G401.6 (cell line): ENCODE data around the gene DNAJC16.
"Not testable (repeated sequence)": the region's sequence is repeated elsewhere in the genome, so short reads cannot be mapped to it uniquely, and the experiment has no call there.

Experiments used
- FAIRE-seq: peaks from 2 replicates; lab custom pipeline; 2012; peaks lifted over from hg19 to GRCh38; lab: Jason Lieb, UNC

DNAJC16 gene

DNA sequence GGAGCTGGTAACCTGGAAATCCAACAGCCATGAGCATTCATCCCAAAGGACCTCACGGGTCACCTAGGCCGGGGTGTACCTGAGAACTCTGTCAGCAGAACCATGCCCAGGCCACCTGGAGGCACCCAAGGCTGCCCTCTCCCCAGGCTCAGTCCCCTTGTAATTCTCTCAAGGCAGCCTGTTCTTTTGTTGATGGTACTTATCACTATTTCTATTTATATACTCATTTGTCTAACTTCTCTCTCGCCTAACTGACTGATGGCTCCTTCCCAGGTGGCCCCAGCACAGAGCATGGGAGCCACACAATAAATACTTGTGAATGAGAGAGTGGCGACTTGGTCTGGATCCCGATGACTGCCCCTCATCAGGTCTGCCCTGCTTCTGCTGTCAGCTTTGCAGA lies 19.4 kb upstream of the DNAJC16 start:
- FAIRE-seq, result no peak

DNA sequence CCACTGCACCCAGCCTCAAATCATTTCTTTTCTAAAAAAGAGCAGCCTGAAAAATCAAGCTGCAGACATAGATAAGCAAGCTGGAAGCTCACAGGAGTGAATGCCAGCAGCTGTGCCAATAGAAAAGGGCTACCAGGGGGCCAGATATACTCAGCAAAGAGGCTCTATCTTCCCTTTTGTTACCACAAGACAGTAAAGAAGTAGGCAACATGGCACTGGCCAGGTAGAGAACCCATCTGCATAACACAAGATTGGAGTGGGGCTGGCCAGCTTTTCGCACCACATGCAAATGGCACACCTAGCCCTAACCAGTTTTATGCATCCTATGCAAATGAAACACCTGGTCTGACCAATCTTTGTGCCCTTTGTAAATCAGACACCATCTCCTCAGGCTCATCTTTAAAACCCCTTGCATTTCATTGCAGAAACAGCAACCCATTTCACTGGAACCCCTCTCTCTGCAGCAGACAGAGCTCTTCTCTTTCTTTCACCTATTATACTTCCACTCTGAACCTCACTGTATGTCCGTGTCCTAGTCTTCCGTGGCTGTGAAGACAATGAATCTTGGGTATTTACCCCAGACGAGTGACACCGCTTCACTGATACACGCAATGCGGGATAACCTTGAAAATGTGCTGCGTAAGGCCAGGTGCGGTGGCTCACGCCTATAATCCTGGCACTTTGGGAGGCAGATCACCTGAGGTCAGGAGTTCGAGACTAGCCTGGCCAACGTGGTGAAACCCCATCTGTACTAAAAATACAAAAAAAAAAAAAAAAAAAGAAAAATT lies 17.8 kb upstream of the DNAJC16 start:
- no peak for FAIRE-seq

DNA sequence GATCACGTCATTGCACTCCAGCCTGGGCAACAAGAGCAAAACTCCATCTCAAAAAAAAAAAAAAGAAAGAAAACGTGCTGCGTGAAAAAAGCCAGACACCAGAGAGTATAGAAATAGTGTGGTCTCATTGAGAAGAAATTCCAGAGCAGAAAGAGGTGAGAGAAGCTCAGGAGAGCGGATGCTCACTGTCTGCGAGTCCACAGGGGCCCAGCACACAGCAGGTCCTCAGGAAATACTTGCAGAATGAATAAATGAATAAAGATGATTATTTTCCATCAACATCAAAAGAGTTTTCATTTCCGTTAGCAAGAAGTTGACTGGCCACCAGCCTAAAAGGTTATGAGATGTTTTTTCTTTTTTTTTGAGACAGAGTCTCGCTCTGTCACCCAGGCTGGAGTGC lies 17.1 kb upstream of the DNAJC16 start:
- no peak for FAIRE-seq

DNA sequence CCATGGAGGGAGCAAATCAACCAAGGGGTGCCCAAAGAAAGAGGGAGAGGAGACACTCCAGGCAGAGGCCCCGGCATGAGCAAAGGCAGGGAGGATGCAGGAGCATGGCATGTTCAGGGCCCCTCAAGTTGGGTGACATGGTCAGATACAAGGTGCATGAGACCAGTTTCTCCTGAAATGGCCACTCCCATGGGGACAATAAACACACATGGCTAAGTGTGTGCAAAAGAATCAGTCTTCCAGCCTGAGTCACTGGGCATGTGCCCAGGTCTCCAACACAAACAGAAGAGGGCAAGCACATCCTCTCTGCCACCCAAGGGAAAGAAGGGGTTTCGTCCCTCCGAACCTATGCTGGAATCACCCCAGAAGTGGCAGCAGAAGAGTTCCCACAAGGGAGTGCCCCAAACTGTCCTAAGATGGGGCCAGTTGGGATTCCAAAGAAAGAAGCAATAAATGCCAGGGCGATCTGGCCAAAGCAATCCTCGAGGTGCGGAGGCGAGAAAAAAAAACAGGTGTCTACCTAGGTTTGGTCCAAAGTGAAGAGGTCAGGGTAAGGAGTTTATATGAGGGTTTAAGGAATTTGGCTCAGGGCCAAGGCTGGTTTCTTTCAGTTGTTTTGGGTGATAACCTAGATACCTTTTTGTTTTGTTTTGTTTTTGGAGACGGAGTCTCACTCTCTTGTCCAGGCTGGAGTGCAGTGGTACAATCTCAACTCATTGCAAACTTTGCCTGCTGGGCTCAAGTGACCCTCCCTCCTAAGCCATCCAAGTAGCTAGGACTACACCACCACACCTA lies 15.8 kb upstream of the DNAJC16 start:
- FAIRE-seq, result no peak

DNA sequence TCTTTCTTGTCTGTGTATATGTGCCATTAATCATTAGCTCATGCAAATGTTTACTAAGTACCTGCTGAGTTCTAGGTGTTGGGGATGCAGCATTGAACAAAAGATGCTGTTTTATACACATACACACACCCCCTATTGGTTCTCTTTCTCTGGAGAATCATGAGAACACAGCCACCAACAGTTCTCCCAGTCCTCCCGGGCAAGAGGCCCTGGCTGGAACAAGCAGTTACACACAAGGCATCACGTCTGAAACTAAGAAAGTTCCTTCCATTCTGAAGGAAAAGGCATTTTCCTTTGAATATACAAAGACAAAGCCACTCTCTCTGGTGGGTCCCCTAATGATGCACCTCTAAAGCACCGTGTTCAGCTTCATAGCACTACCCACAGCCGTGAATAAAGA lies 13.5 kb upstream of the DNAJC16 start:
- FAIRE-seq, result no peak

DNA sequence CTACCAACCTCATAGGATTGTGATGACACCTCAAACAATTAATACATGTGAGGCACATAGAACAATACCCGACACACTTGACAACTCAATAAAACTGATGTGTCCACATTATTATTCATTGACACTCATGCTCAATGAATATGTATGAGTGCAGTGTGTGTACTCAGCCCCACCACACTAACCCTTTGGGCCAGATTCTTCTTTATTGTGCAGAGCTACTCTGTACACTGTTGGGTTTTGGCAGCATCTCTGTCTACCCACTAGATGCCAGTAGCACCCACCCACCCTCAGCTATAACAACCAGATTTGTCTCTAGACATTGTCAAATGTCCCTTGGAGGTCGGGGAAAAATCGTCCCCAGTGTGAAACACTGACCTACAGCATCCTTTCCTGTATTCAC lies 12.7 kb upstream of the DNAJC16 start:
- FAIRE-seq, result no peak

DNA sequence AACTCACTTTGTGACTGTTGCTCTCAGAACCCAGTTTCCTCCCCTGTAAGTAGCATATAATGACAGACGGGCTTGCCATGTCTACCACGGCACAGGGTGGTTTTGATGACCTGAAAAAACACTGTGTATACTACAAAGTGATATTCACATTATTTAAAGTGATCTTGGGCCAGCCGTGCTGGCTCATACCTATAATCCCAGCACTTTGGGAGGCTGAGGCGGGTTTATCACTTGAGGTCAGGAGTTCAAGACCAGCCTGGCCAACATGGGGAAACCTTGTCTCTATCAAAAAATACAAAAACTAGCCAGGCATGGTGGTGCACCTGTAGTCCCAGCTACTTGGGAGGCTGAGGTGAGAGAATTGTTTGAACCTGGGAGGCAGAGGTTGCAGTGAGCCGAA lies 12.1 kb upstream of the DNAJC16 start:
- not testable (repeated sequence) for FAIRE-seq

DNA sequence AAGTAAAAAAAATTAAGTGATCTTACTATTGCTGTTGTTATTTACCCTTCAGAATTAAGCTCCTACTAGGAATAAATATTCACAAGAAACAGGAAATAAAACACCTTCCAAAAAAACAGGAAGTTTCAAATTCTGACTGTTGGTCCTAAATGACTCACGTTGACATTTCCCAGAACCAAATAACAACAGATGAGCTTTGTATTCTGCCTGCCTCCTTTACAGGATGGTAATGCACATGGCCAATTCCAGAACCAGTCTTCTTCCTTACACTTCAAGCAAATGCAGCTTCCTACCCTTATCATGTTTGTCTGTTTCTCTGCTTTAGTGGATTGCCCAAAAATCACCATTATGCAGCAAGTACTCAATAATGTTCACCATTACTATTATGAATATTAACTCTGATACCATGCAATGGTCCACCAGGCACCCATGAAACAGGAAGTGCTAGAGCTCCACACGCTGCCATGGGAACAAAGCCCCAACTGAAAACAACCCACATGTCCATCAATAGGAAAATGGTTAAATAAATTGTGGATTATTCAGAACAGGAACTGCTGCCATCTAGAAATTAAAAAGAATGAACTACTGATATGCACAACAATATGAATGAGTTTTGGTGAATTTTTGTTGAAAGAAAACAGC lies 11.5 kb upstream of the DNAJC16 start:
- FAIRE-seq, result no peak

DNA sequence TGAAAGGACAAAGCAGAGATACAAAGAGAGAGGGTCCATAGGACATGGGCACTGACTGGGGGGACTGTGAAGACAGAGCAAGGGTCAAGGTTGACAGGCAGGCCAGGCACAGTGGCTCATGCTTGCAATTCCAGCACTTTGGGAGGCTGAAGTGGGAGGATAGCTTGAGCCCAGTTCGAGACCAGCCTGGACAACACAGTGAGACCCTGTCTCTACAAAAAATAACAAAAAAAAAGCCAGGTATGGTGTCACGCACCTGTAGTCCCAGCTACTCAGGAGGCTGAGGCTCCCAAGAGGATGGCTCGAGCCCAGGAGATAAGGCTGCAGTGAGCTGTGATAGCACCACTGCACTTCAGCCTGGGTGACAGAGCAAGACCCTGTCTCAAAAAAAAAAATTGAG lies 7.0 kb upstream of the DNAJC16 start:
- FAIRE-seq, result no peak

DNA sequence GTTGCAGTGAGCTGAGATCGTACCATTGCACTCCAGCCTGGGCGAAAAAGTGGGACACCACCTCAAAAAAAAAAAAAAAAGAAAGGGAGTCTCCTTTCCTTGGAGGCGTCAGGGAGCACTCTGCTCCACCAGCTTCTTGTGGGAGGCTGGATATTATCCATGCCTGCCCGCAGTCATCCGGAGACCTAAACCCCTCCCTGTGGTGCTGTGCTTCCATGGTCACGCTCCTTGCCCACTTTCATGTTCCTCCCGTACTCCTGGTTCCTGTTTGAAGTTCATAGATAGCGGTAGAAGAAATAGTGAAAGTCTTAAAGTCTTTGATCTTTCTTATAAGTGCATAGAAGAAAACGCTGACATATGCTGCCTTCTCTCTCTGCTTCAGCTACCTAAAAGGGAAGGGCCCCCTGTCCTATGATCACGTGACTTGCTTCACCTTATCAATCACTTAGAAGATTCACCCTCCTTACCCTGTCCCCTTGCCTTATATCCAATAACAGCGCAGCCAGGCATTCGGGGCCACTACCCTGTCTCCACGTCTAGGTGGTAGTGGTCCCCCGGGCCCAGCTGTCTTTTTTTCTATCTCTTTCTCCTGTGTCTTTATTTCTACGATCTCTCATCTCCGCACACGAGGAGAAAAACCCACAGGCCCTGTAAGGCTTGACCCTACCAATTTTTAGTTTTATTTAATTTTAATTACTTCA lies 5.3 kb upstream of the DNAJC16 start:
- not testable (repeated sequence) for FAIRE-seq

DNA sequence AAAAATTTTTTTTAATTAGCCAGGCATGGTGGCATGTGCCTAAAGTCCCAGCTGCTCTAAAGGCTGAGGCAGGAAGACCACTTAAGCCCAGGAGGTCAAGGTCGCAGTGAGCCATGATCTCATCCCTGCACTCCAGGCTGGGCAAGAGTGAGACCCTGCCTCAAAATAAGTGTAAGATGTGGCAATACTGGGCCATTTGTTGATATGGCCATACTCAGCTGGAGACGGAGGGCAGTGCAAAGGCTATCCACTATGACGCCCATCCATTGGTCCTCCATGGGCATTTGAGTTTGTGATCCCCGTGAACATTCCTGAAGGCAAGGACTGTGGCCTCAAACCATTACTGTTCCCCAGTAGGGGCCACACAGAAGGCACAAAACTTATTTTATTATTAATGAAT lies 4.1 kb upstream of the DNAJC16 start:
- no peak for FAIRE-seq

DNA sequence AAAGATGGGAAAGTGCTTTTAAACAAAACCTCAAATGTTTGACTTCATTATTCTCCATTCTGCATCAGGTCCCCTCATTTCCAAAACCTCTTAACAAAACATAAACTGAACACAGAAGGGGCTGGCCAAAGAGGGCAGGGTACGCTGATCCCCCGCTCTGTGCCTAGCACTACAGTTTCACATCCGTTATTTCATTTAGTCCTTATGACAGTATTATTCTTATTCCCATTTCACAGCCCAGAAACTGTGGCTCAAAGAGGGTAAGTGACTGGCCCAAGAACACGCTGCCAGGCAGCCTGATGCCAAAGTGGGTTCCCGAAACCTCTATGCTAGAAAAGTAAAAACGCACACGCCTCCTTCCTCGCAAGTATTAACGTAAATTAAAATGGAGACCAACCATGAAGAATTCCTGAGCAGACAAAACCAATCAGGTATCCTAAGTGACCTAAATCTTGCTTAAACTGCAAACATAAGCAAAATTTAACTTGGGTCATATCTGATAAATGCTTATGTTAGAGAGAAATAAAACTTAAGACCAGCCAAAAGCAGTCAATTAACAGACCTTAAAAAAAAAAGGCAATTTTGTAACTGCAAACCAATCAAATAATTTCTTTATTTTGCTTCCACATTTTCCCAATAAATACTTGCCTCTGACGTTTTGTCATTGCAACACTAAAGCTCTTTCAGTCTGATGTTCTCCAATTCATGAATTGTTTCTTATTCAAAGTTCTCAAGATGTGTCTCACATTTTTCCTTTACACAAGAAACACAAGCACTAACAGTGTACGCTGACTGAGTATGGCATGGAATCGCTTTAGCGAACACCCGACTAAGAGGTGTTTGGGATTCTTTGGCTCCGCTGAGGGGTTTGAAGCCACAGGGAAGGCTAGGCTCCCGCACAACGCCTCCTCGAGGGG lies 3.3 kb upstream of the DNAJC16 start:
- no peak for FAIRE-seq

DNA sequence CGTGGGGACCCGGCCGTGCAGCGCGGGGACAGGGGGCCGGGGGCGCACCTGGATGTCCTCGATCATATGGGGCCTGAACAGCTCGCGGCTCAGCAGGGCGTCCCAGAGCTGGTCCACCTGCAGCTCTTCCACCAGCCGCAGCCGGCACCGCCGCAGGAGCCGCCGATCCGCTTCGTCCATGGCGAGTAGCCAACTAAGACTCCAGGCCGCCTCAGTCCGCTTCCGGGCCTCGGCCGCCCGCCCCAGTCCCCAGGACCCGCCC lies 2.7 kb upstream of the DNAJC16 start, which contains the start of gene CASP9:
CASP9 (minus strand) TSS at position 195 of the 262 bp plus-strand sequence; CDS start at position 180, 15 bp downstream.
- FAIRE-seq, result no peak

DNA sequence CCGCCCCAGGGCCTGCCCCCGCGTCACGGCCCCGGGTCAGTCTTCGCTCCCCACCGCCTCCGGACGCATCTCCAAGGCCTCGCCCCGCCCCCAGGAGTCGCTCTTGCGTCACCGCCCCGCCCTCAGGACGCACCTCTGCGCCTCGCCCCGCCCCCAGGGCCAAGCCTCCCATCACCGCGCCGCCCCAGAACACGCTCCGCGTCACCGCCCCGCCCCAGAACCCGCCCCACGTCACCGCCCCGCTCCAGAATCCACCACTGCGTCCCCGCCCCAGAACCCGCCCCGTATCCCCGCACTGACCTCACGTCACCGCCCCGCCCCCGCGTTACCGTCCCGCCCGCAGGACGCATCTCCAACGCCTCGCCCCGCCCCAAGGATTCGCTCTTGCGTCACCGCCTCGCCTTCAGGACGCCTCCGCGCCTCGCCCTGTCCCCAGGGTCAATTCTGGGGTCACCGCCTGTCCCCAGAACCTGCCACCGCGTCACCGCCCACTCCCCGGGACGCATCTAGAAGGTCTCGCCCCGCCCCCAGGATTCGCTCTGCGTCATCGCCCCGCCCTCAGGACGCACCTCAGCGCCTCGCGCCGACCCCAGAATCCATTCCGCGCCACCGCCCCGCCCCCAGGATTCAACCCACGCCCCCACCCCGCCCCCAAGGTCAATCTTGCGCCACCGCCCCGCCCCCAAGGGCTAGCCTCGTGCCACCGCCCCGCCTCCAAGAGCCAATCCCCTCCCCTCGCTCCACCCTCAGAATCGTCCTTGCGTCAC lies 2.2 kb upstream of the DNAJC16 start:
- no peak for FAIRE-seq

DNA sequence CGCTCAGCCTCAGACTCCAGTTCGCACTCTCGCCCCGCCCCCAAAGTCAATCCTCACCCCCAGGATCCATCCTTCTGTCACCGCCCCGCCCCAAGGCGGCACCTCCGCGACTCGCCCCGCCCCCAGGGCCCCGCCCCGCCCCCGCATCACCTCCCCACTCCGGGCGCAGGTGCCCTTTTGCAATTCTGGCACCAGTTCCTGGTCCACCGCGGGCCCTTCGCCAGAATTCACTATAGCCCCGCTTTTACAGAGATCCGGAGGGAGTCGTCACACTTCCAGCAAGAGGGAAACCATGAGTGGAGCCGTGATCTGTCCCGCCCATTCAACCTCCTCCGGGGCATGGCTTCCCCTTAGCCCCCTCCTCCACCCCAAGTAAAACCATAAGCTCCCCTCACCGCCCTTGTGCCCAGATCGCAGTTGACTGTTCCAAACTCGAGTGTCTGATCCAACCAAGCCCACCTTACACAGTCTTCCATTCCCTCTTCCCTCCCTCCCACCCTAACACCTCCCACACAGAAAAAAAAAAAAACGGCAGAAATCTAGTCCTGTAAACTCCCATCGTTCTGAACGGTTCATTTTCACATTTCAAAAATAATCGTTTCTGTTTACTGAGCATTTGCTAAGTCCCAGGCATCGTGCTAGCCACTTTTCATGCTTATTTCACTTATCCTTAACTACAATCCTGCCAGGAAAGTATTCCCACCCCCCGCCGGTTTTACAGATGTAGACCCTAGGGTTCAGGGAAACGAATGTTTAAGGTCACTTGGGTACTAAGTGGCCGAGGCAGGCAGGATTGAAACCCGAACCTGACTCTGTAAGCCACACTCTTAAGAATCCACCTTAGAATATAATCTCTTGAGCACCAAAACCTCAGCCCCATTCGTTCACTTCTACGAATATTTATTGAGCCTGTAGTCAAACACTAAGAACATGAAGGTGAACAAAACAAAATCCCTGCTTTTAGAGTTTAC lies 1.3 kb upstream of the DNAJC16 start:
- no peak for FAIRE-seq

DNA sequence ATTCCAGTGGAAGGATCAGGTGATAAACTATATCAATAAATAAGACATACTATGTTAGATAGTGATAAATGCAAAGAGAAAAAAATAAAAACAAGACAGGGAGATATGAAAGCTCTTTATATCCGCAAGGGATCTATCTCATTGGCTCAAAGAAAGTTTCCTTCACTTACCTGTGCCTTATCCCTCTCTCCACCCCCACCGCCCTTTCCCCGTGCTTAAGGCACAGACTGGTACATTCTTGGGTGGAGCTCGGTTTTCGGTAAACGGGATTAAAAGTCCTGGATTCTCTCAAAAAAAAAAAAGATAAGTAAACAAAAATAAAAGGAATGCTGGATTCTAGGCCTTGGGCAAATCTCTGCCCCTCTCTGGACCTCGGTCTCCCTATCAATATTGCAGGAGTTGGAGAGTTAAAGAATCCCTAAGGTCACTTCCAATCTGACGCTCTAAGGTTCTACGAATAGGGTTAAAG lies 593 bp upstream of the DNAJC16 start:
- no peak for FAIRE-seq

DNA sequence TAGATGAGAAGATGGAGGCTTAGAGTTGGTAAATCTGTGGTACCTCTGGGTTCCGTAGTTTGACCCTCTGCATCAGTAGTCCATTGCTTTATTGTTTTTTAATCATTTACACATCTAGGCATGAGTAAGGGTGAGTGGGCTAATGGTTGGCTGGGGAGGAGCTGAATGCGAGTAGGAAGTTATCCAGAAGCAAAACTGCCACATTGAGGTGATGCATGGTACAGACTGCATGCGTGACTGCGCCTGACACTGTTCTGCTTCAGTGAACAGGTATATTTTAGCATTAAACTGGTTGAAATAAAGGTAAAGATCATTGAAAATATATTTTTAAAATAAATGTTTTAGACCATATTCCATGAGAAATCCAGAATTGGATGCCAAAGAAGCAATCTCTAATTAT lies 4.4 kb downstream of the DNAJC16 start:
- no peak for FAIRE-seq

DNA sequence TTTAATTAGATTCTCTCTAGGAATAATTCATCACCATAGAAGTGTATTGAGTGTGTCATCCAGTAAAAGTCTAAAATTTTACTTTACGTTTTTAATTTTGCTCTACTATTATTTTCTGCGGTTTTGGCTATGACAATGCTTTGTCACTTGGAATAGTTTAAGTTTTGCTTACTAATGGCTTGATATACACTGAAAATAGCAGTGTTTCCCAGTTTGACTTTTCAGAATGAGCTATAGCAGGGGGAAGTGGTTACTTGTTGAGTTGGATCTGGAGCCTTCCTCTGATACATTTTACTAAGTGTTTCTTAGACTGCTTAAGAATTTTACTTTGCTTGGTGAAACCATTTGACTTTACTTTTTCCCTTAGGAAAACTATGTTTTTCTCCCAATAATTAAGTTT lies 5.0 kb downstream of the DNAJC16 start:
- FAIRE-seq, result no peak

DNA sequence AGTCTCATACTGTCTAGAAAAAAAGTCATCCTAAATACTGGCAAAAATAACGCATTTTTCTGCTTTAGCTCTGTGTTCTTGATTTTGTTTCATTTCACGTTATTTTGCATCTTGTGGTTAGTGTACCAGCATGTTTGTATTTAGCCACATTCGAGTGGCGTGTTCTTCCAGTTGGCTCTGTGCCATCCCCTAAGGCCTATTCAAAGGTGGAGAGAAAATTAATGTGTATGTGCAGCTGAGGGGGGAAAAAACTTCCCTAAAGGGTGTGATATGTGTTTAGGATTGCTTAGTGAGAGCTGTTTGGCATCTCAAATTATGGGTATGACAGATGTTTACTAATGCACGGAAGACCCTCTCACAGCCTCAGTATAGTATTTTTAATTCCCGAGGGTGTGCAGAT lies 12.1 kb downstream of the DNAJC16 start:
- FAIRE-seq, result no peak

DNA sequence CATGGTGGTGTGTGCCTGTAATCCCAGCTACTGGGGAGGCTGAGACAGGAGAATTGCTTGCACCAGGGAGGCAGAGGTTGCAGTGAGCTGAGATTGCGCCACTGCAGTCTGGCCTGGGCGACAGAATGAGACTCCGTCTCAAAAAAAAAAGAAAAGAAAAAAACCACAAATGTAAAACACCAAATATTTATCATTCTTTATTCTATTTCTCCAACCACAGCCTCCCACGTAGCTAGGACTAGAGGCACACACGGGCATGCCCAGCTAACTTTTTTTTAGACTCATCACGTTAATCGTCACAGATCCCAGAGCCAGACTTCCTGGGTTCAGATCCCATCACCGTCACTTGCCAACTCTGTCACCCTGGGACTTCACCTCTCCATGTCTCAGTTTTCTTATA lies 13.5 kb downstream of the DNAJC16 start:
- no peak for FAIRE-seq
